Ramos (cell line): ENCODE data around the gene ATP5PD.

Experiments
- in situ Hi-C: fragments of 300-500 bp; cut with MboI; formaldehyde crosslinking; loops from one replicate; pipeline ENCODE4 v1.14.3; 2022; ENCODE audit warnings: low sequenced_read_pairs; ENCODE audit not compliant: unreplicated experiment

ATP5PD gene

GRCh38 chr17:75046407-75047289 lies at the start of gene ATP5PD, which contains the start of gene KCTD2:
ATP5PD (minus strand) TSS chr17:75046969; CDS start chr17:75042650, 4,319 bp downstream.
KCTD2 (plus strand) TSS chr17:75047225; CDS start chr17:75047251, 26 bp downstream.
- in situ Hi-C loops = no loop called here

- in situ Hi-C loops = no loop called here
These were observed 49.4 kb upstream of the ATP5PD start for GRCh38 chr17:75096082-75096625.

GRCh38 chr17:75094871-75095399 lies 48.2 kb upstream of the ATP5PD start:
- in situ Hi-C loops = no loop called here

- in situ Hi-C loops = no loop called here
These were observed 46.9 kb upstream of the ATP5PD start for GRCh38 chr17:75093548-75094158.

- in situ Hi-C loops = no loop called here
These were observed 45.1 kb upstream of the ATP5PD start for GRCh38 chr17:75091855-75092327.

- in situ Hi-C loops = no loop called here
These were observed 44.4 kb upstream of the ATP5PD start for GRCh38 chr17:75090871-75091854.

GRCh38 chr17:75088465-75089417 lies 42.0 kb upstream of the ATP5PD start:
- in situ Hi-C loops = no loop called here

- in situ Hi-C loops = no loop called here
These were observed 41.0 kb upstream of the ATP5PD start, which contains the start of gene SLC16A5 for GRCh38 chr17:75087558-75088453. SLC16A5 (plus strand) TSS chr17:75087954; CDS start chr17:75093637, 5,683 bp downstream.

GRCh38 chr17:75087182-75087557 lies 40.4 kb upstream of the ATP5PD start:
- in situ Hi-C loops = no loop called here

GRCh38 chr17:75086496-75087181 lies 39.9 kb upstream of the ATP5PD start:
- in situ Hi-C loops = no loop called here

GRCh38 chr17:75084039-75084660 lies 37.4 kb upstream of the ATP5PD start:
- in situ Hi-C loops = no loop called here

GRCh38 chr17:75082683-75083082 lies 35.9 kb upstream of the ATP5PD start:
- in situ Hi-C loops = no loop called here

- in situ Hi-C loops = no loop called here
These were observed 35.1 kb upstream of the ATP5PD start for GRCh38 chr17:75081611-75082540.

- in situ Hi-C loops = no loop called here
These were observed 32.2 kb upstream of the ATP5PD start for GRCh38 chr17:75079023-75079373.

- in situ Hi-C loops = no loop called here
These were observed 31.7 kb upstream of the ATP5PD start for GRCh38 chr17:75078284-75079022.
